ENCODE data around the gene UBE2E2. TPM values are rescaled to one million over a fixed set of nuclear protein-coding genes. Genes with fewer than 3 reads are reported as not detected.
A peak's percentile ranks its signal among the peaks of the same experiment; 100 is the strongest.

Gene UBE2E2
- total RNA-seq, 1 experiment from 2014 or later = 12.2 TPM

GRCh38 chr3:23276913-23277658 lies 74.0 kb downstream of the UBE2E2 start:
- no peak for DNase-seq (ENCODE audit: low read depth)

GRCh38 chr3:23277688-23278087 lies 74.6 kb downstream of the UBE2E2 start:
- DNase-seq (ENCODE audit: low read depth) = no peak

GRCh38 chr3:23283625-23284024 lies 80.5 kb downstream of the UBE2E2 start:
- no peak for DNase-seq (ENCODE audit: low read depth)

GRCh38 chr3:23288286-23288685 lies 85.2 kb downstream of the UBE2E2 start:
- DNase-seq (ENCODE audit: low read depth) = no peak

- no peak for DNase-seq (ENCODE audit: low read depth)
Measured at GRCh38 chr3:23288715-23289114, 85.6 kb downstream of the UBE2E2 start.

GRCh38 chr3:23292432-23292831 lies 89.3 kb downstream of the UBE2E2 start:
- DNase-seq (ENCODE audit: low read depth) = no peak

GRCh38 chr3:23294770-23295387 lies 91.8 kb downstream of the UBE2E2 start:
- DNase-seq (ENCODE audit: low read depth) = no peak

- DNase-seq (ENCODE audit: low read depth) = no peak
Measured at GRCh38 chr3:23301819-23302218, 98.7 kb downstream of the UBE2E2 start.

- DNase-seq (ENCODE audit: low read depth) = no peak
Measured at GRCh38 chr3:23302271-23302670, 99.1 kb downstream of the UBE2E2 start.

- no peak for DNase-seq (ENCODE audit: low read depth)
Measured at GRCh38 chr3:23303601-23304217, 100.6 kb downstream of the UBE2E2 start.

GRCh38 chr3:23304424-23304823 lies 101.3 kb downstream of the UBE2E2 start:
- DNase-seq (ENCODE audit: low read depth) = no peak

GRCh38 chr3:23308986-23309625 lies 106.0 kb downstream of the UBE2E2 start:
- DNase-seq (ENCODE audit: low read depth) = no peak

GRCh38 chr3:23312866-23313265 lies 109.7 kb downstream of the UBE2E2 start:
- DNase-seq (ENCODE audit: low read depth) = no peak

- no peak for DNase-seq (ENCODE audit: low read depth)
Measured at GRCh38 chr3:23314981-23315762, 112.0 kb downstream of the UBE2E2 start.

GRCh38 chr3:23316924-23317323 lies 113.8 kb downstream of the UBE2E2 start:
- no peak for DNase-seq (ENCODE audit: low read depth)

GRCh38 chr3:23319366-23320312 lies 116.5 kb downstream of the UBE2E2 start:
- no peak for DNase-seq (ENCODE audit: low read depth)

GRCh38 chr3:23320586-23321570 lies 117.8 kb downstream of the UBE2E2 start:
- DNase-seq (ENCODE audit: low read depth) = no peak

- peak; percentile 14 for DNase-seq (ENCODE audit: low read depth)
Measured at GRCh38 chr3:23324745-23325144, 121.6 kb downstream of the UBE2E2 start.

- DNase-seq (ENCODE audit: low read depth) = peak; percentile 11
Measured at GRCh38 chr3:23325466-23326065, 122.4 kb downstream of the UBE2E2 start.
